Activated gamma-delta T cell treated with anti-CD3 and anti-CD28 coated beads, Interleukin-2, amount 50 U/mL, for 16 hours (primary cell): ENCODE results near the gene SLC16A4.

ENCODE experiments used
- DNase-seq: peaks from one replicate; pipeline ENCODE4 v3.0.0-alpha.2; 2020; ENCODE audit warnings: low read depth

The SLC16A4 gene

DNA sequence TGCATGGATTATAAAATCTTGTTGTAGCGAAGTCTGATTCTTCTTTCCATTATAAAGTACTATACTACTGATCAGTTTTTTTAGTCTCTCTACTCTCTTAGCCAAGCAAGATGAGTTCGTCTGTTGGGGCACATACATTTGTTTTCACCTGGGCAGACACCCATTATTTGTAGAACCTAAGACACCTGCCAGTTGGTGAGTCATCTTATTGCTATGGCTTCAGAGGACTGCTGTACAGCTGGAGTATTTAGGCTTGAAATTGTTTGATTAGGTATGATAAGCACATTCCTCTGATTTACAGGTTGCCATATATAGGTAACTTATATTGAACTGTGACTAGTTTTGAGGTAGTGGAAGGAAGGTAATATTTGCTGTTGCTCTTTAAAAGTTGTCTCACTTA is 34.4 kb downstream of the SLC16A4 start:
- DNase-seq, result no peak

DNA sequence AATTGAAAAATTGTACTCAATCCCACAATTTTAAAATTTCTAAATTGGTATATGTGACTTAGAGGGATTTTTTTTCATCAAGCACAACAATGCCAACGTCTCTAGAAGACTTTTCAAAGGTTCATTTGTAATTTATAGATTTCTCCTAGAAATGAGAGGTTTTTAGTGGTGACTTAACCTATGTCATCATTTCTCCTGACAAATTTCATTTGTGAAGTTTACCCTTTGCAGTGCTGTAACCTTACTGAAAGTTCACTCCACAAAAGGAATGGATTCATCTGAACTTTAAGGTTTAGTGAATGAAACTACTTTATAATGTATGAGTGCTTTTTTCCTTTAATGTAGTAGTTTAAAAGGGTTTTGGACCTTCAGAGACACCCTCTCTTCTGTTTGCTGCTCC is 35.5 kb downstream of the SLC16A4 start:
- DNase-seq, result no peak

DNA sequence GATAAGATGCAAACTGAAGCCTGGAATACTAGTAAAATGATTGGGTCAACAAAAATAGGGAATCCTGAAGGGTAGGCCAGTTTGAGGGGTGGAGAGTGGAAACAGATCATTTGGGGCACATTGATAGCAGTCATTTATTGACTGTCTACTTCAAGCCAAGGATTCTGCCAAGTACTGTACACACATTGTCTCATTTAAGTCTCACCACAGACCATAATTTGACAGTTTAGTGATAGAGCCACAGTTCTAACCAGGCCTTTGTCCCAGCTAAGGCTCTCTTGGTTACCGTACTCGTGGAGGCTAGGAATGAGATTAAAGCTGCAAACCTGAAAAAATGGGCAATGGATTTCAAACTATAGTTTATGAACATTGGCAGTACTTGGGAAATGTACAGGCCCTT is 40.5 kb downstream of the SLC16A4 start:
- no peak for DNase-seq

DNA sequence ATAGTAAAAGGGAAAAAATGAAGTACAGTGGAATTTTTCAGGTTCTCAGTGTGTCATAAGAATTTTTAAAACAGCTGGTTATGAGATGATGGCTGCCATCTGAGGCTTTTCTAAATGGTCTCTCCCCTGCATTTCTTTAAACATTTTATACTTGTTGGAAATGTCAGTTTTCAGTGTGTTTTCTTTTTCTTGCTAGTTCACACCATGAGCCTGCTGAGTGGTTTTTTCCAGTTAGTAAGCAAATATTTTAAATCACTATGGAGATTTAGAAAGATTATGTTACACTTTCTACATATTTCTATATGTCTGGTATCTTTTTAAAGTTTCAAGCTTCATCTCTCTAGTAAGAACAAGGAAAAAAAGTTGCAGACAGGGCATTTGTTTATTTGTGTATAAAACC is 42.1 kb downstream of the SLC16A4 start:
- no peak for DNase-seq

DNA sequence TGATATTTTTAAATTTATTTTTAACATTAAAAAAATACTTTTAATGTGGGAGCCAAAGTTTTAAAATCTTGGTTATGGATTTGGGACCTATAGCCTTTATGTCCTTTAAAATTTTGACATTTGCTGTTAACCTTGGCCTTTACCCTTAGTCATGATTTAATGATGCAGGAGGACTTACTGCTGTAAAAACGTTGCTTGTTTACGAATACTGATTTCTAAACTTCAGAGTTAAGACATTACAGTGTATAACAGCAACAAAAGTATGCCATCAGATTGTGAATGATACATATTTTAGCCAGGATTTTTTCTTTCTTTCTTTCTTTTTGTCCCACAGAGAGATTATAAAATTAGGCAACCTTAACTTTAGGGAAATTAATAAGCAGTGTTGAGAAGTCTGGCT is 42.8 kb downstream of the SLC16A4 start:
- DNase-seq, result no peak

DNA sequence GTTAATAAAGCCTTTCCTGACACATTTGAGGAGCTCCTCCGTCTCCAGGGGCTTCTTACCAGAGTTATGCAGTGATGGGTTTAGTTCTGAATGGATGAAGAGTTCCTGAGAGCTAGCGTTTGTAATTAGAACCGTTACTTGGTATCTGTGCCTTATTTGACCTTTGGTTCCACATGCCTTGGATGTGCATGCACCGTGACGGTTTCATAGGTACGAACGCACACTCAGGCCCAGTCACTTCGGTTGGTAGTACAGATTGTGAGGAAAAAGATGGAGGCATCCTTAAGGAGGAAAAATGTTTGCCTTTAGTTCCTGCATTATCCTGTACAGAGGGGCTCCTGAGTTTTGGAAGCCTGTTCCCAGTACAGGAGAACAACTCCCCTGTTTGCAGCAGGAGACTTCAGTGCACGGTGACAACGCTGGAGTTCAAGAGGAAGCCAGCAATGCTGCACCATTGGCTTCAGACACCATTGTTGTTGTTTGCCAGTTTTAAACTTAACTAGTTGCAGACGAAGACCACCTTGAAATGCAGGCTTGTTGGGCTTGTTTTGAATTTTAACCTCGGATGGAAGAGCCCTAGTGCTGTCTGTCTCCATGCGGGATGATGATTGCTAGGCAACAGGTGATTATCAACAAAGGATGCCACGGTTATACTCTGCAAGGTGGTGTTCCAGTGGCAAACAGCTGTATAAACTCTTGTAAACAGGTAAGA is 43.5 kb downstream of the SLC16A4 start:
- DNase-seq, result no peak

DNA sequence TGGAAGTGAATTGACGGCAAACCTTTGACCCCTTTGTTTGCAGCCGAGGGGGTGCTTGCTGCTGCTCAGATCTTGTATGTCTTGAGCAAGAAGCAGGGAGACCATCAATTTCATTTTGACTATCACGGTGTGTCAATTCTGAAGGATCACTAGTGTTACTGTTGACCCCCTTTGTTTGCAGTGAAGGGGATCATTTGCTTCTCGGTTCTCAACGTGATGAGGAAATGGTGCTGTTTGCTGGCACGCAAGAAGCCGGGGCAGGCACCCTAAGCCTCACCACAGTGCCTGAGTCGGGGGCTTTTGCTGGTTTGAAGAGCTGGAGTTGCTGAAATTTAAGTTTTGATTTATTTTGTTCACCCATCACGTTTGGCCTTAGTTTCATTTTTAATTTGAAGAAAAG is 44.1 kb downstream of the SLC16A4 start:
- DNase-seq, result no peak

DNA sequence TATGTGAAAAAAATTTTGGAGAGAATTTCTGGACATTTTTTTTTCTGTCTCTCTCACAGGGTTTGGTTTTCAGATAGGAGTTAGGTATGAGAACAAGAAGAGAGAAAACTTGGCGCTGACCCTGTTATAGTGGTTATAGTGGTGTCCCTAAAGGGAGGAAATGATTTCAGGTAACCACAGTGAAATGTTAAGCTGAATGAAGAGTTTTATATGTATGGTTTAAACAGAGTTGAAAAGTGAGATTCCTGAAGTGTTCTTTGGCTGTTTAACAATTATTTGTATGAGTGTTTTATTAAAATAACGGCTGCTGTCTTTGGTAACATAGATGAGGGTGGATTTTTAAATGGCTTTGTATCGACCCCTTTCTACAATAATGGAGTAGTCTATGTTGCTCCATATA is 45.3 kb downstream of the SLC16A4 start:
- DNase-seq, result no peak

DNA sequence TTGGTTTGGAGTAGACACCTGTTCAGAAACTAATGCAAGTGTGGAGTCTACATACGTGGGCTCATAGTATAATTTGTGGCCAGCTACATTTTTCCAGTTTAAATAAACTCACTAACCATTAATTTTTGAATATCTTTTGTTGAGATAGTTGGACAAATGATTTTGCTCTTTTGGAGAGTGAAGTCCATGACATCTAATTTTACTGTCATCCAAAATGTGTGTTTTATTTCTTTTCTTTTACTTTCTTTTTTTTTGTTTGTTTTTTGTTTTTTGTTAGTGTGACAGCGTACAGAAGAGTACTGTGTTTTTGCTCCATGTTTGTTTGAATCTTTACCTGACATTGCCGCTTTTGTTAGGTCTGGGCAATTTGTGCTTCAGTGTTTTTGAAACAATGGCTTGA is 46.7 kb downstream of the SLC16A4 start:
- DNase-seq, result no peak

DNA sequence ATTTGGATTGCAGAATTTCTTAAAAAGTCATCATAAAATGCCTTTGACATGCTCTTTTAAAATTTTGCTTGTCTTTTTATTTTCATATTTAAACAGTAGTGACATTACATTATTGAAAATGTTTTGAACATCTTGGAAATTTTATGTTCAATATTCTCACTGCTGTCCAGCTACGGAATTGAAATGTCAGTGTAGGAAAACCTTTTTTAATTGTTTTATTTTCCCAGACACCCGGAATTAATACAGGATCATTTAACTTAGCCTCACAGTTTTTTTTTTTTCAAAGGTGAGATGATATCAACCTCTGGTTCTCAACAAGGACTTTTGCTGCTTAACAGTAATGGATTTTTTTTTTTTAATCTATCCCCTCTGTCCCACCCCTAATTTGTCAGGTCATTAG is 47.6 kb downstream of the SLC16A4 start:
- no peak for DNase-seq

DNA sequence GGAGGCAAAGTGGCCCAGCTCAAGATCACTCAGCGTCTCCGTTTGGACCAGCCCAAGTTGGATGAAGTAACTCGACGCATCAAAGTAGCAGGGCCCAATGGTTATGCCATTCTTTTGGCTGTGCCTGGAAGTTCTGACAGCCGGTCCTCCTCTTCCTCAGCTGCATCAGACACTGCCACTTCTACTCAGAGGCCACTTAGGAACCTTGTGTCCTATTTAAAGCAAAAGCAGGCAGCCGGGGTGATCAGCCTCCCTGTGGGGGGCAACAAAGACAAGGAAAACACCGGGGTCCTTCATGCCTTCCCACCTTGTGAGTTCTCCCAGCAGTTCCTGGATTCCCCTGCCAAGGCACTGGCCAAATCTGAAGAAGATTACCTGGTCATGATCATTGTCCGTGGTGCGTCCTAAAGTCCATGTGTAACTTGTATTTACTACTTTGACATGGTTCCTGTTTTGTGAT is 48.9 kb downstream of the SLC16A4 start:
- DNase-seq, result no peak

DNA sequence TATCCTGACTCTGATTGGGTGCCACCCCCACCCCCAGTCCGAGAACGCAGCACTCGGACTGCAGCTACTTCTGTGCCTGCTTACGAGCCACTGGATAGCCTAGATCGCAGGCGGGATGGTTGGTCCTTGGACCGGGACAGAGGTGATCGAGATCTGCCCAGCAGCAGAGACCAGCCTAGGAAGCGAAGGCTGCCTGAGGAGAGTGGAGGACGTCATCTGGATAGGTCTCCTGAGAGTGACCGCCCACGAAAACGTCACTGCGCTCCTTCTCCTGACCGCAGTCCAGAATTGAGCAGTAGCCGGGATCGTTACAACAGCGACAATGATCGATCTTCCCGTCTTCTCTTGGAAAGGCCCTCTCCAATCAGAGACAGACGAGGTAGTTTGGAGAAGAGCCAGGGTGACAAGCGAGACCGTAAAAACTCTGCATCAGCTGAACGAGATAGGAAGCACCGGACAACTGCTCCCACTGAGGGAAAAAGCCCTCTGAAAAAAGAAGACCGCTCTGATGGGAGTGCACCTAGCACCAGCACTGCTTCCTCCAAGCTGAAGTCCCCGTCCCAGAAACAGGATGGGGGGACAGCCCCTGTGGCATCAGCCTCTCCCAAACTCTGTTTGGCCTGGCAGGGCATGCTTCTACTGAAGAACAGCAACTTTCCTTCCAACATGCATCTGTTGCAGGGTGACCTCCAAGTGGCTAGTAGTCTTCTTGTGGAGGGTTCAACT is 49.5 kb downstream of the SLC16A4 start:
- DNase-seq, result no peak

DNA sequence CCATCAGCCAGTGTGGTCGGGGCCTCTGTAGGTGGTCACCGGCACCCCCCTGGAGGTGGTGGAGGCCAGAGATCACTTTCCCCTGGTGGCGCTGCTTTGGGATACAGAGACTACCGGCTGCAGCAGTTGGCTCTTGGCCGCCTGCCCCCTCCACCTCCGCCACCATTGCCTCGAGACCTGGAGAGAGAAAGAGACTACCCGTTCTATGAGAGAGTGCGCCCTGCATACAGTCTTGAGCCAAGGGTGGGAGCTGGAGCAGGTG is 50.7 kb downstream of the SLC16A4 start:
- DNase-seq, result no peak

DNA sequence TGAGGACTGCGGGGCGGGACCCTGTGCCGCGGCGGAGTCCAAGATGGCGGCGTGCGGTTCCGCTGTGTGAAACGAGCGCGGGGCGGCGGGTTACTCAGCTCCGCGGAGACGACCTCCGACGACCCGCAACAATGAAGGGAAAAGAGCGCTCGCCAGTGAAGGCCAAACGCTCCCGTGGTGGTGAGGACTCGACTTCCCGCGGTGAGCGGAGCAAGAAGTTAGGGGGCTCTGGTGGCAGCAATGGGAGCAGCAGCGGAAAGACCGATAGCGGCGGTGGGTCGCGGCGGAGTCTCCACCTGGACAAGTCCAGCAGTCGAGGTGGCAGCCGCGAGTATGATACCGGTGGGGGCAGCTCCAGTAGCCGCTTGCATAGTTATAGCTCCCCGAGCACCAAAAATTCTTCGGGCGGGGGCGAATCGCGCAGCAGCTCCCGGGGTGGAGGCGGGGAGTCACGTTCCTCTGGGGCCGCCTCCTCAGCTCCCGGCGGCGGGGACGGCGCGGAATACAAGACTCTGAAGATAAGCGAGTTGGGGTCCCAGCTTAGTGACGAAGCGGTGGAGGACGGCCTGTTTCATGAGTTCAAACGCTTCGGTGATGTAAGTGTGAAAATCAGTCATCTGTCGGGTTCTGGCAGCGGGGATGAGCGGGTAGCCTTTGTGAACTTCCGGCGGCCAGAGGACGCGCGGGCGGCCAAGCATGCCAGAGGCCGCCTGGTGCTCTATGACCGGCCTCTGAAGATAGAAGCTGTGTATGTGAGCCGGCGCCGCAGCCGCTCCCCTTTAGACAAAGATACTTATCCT is 51.2 kb downstream of the SLC16A4 start:
- DNase-seq, result peak; percentile 47

DNA sequence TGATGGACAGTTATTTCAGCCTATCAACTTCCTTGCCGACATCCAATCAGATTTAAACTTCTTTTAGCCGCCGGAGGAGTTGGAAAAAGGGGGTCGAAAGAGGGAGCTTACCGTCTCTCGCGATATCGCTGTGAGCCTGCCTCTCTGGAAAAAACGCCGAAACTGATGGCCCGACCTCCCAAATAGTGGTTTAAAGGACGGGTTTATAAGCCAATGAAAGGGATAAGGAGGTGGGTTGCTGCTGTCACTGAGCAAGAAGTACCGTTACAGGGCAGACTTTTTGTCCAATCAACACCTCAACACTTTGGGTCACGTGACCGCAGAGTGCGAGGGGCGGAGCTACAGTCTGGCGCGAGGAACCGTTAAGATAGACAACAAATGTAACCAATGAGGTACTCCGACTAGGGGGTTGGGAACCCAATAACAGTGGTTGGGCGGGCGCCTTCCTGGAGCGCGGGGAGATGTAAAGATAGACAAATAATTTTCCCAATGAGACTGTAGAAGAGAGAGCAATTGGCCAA is 51.9 kb downstream of the SLC16A4 start, which contains the start of gene RBM15:
Gene RBM15, plus strand, starts transcription at position 492 of the 521 bp plus-strand sequence. Its CDS starts 29 bp downstream, at position 521.
- peak; percentile 93 for DNase-seq

DNA sequence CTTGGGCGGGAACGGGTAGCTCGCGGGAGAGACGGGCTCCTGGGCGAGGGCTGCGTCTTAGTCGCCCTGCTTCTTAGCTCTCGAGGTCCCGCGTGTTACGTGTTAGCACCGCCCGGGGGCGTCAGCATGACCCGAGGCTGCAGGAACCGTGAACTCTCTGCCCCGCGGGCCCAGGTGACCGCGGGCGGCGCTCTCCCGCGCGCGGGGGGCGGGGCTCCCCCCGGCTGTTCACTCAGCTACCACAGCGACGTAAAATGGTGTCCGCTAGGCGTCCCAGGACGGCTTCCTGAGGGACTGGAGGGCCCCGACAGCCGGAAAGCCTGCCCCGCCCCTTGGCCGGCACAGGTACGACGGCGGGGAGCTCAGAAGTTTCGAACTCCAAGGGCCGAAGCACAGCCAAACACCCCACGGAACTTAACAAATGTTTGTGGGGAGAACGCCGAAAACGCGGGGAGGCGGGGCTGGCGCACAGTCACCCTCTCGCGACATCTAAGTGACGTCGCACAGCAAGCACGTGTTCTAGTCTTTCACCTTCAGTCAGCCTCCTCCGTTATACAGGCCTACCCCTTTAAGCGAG is 52.4 kb downstream of the SLC16A4 start:
- DNase-seq, result peak; percentile 90

DNA sequence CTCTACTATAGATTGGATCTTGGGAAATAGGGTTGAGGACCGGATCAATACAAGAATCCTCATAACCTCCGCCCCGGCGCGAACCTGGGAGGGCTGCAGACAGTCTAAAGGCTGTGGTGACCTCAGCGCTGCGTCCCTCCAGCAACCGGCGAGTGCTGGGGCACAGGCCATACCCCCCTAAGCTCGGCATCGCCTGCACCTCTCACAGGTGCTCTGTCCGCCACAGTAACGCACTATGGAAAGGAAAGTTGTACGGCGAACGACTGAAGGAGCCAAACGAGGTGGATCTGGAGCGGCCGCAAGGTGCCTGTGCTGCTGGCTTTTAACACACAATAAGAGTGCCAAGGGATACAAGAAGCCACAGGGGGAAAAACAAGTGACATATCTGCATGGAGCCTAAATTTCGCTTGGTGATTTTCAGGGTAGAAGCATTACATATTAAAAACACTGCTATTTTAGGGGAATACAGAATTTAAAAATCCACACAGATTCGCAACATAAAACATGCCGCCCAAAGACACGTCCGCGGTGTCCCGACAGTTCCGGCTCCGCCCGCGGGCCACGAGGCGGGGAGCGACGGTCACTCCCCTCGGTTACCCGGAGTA is 53.0 kb downstream of the SLC16A4 start:
- peak; percentile 16 for DNase-seq

DNA sequence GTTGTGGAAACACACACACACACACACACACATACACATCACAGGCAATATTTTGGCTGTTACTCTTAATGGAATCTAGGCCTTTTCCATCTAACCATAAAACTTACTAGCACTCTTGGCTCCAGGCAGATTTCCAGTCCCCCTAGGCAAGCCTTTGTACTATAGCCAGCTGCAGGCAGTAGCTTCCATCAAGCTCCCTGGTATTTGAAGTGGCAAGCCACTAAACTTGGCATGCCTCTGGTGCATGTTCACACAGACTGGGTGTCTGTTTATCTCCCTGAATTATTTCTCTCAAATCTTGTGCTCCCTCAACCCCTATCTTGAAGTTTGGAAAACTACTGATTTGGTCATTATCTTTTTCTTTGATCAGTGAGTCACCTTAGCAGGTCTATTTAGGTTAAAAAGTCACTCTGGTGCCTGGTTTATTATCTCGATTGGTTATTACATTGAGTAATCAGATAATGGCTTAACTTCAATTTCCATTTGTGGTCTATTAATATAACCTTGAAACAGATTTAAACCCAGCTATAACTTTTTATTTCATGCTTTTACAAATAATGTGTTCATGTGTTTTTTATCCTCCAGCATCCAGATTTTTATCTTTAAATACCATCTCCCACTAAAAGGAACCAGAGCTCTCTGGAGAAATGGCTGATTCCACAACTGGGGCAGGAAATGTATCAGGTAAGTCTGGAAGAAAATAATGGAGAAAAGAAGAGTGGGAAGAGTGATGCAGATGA is 54.4 kb downstream of the SLC16A4 start:
- DNase-seq, result no peak

DNA sequence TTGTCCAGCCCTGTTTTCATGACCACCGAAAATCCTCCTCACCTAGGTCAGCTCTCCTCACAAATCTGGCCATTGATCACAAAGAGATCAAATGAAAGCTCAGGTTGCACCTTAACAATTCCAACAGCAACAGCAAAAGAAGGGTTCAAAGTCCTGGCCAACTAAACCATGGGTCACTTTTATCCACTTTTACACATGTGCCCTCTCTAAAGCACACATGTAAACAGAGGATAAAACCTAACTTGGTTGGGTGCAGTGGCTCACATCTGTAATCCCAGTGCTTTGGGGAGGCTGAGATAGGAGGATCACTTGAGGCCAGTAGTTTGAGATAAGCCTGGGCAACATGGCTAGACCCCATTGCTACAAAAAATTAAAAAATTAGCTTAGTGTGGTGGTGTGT is 55.6 kb downstream of the SLC16A4 start:
- DNase-seq, result no peak

DNA sequence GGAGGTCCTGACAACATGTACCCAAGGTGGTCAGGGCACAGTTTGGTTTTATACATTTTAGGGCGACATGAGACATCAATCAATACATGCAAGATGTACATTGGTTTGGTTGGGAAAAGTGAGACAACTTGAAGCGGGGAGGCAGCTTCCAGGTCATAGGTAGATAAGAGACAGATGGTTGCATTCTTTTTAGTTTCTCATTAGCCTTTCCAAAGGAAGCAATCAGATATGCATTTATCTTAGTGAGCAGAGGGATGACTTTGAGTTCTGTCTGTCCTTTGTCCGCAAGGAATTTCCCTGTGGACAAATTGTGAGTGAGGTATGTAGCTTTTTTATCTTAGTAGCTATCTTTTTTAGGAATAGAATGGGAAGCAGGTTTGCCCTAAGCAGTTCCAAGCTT is 62.1 kb downstream of the SLC16A4 start:
- no peak for DNase-seq

DNA sequence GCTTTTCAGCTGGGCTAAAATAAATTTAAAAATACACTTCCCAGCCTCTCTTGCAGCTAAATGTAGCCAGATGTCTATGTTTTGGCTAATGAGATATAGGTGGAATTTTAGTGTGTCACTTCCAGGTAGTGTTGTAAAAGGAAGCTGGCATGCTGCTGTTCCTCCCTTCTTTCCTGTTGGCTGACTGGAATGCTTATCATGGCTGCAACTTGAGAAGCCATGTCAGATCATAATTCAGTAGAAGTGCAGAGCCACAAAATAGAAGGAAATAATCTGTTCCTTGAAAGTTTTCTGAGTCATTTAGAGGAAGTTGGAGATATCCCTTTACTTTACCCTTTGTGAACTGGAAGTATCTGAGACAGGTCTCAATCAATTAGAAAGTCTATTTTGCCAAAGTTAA is 62.6 kb downstream of the SLC16A4 start:
- no peak for DNase-seq
